HG03342 (cell line): Measurements from ENCODE around the gene CACHD1.
"Not testable (repeated sequence)": the region's sequence is repeated elsewhere in the genome, so short reads cannot be mapped to it uniquely, and the experiment has no call there.

Source experiments
- ATAC-seq: cut with Tn5 transposase; IDR thresholded peaks from one replicate; pipeline ENCODE4 v1.9.1; 2021; ENCODE audit warnings: mild to moderate bottlenecking, moderate library complexity; ENCODE audit not compliant: unreplicated experiment

CACHD1 gene

DNA sequence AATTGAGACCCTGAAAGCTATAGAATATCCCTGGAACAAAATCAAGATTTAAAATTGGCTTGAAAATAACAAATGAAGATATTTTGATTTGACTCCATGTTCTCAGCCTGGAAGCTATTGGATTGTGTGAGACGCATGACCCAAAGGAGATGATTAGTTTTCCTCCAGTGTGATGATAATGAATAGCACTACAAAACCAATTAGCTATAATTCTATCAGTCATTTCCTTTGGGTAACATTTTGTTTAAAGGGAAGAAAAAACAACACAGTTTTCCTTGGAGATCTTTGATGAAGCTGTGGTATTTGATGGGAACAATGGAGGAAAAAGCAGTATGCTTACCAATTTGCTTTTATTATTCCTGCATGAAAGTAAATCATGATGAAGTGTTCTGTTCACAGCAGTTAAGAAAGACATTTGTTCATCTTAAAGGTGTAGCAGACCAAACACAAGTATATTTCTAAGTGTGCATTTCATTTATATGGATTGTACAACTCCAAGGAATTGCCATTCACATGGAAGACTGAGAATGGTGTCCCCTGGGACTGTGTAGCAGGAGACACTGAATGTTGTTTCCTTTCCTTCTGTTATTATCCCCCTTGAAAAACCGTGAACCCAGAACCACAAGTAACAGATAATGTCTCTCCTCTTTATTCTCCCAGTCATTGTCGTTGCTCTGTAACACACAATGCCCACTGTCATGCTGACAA, 111.4 kb downstream of the CACHD1 start:
- ATAC-seq: no peak

DNA sequence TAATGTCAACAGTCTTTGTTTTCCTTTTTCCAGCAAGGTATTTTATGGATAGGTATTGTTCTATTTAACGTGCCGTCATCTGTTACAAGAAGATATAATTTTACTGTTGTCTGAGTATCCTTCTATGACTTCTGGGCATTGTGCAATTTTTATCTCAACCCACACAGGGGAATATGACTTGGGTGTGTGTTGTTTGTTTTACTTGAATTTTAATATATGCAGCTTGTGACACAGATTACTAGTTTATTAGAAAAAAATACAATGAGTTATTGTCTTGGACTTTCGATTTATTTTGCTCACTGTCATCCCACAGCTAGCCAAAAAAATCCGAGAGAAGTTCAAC, 111.9 kb downstream of the CACHD1 start:
- ATAC-seq: no peak

DNA sequence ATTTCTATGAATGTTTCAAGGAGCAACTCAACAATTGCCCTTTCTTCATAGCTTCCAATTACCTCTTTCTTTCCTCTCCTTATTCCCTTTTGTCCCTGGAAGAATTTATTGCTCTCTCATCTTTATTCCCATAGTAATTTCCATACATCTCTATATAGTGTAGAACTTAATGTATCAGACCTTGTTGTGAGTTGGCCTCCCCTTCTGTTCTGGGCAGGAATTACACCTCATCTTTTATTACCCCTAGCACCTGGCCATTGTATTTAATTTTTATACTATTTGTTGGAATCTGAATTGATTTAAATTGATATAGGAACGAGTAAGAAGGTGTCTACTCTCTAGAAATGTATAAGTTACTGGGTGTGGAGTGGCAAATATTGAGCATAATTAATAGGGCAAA, 114.5 kb downstream of the CACHD1 start:
- no peak for ATAC-seq

DNA sequence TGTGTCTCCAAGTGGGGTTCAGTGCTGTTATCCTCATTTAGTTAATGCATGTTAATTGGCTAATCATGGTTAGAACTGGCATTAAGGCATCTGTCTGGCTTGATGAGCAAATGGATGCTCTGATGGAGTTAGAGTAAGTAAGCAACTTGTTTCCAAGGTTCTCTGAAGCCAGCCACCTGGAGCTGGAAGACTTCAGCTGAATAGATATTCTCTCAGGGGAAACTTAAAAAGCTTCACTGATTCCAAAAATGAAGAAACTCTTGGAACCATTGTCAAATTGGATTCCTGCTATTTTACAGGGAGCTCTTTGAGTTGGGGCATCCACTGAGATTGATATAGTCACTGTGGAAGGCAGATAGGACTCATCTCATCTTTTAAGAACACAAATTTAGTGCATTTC, 118.9 kb downstream of the CACHD1 start:
- ATAC-seq: no peak

DNA sequence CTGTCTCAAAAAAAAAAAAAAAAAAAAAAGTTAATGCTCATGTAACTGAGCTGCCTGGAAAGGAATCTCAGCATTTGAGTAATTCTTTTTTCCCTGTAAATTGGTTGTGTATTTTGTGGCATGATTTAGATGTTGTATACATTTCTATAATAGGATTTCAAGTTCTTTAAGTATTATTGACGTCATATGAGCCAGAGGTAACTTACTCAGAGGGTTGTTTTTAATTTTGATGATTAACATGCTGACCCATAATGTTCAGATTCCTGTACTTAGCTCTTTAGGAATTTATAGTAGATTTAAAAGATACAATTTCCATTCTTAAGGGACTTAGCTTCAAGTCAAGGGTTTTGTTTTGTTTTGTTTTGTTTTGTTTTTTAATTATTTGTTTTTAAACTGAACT, 120.4 kb downstream of the CACHD1 start:
- ATAC-seq: no peak

DNA sequence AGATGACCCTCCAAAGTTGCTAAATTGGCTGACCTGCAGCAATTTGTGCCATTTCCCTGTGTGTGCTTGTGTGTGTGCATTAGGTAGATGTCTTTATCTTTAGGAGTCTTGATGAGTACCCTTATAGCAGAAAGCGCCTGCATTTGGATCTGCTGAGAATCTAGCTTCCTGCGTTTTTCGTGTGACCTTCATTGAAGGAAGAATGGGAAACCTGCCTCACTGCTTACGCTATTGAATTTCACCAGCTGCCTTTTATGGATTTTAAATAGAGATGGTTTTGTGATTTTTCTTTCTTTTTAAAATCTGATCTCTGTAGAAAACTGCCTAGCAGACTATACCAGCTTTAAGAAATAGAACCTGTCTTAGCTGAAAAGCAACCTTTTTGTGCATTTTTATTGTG, 124.5 kb downstream of the CACHD1 start:
- no peak for ATAC-seq

DNA sequence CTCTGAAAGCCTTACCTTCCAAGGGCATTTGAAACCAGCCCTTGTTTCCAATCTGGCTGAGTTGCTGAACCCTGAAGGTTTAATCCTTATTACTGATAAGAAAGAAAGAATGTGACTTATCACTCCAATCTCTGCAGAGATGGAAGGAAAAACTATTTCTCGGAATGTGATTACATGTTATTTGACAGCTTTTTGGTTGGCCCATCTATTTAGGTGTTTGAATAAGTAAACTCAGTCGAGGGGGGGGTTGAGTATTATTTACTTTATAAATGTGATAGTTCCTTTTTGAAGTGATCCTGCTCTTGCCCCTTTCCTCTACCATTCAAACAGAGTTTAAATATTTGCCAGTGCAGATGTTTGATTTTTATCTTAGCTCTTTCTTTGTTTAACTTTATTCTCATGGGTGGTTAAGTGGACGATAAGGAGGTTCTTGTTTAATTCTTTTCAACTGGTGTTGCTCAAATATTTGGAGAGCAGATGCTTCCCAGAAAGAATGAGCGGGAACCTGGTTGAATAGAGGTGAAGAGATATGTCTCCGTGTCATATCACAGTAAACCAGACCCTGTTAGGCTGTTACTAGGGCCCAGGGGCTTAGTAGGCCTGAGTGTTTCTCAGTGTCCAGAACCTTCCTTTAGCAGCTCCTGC, 126.1 kb downstream of the CACHD1 start:
- ATAC-seq: no peak

DNA sequence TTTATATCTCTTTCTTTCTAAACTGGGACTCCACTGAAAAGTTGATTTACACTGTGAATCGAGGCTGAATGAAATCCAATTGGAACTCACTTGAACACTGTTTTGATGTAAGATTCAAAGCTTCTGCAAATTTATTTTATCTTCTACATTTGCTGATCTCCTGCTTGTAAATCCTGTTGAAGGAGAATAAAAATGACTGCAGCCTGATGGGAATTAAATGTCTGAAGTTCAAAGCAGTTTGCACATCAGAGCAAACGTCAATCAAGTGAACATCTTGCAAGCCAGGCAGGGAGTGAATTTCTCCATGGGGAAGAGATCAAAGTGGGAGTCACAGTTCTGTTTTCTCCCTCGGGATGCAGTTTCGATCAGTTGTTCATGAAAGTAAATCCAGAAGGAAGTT, 127.2 kb downstream of the CACHD1 start:
- ATAC-seq: no peak

DNA sequence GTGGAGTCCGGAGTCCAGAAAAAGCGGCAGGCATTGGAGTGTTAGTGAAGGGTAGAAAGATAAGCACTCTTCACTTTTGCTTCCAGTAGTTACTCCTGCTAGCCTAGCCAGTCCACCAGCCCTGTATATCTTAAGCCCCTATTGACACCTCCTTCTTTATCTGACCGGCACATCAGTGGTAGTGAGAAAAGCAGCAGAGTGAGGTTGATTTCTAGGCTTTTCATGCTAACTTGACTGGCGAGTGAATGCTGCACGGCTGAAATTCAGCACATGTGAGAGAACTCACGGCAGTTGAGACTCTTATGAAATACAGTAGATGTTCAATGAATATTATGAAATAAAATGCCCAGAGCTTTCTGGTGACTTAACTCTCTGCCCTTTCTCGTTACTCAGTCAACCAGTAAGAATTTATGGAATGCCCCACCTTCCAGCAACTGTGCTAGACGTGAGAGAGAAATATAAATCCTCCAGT, 128.2 kb downstream of the CACHD1 start:
- no peak for ATAC-seq

DNA sequence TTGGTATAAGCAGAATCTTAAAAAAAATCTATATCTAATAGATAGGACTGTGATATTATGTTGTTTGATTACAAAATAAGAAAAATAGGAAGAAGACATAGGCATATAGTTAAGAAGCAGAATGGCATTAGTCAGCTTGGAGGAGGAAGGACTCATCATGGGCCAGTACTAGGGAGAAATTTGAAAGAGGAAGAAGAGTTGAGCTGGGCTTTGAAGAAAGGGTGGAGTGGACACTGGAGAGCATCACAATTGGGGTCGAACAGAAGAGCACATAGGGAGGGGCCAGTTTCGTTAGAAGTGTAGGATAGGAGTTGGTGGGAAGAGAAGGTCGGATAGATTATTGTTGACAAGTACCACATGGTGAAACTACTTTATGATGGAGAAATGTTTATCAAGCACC, 129.3 kb downstream of the CACHD1 start:
- ATAC-seq: no peak

DNA sequence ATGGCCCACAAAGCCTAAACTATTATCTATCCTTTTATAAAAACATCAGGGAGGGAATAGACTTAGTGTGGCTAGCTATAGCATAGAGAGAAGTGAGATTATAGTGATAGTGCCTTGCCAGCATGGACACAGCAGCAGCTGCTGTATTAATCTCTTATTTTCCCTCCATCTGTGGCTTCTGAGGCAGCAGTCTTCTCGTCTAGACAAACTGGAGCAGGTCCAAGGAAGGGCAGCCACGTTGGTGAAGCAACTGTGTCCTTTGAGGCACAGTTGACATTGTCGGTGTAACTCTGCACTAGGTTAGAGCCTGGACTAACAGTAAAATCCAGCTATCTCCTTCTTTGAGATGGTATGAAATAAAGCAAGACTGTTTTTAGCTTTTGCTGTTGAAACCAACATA, 131.3 kb downstream of the CACHD1 start:
- ATAC-seq: no peak

DNA sequence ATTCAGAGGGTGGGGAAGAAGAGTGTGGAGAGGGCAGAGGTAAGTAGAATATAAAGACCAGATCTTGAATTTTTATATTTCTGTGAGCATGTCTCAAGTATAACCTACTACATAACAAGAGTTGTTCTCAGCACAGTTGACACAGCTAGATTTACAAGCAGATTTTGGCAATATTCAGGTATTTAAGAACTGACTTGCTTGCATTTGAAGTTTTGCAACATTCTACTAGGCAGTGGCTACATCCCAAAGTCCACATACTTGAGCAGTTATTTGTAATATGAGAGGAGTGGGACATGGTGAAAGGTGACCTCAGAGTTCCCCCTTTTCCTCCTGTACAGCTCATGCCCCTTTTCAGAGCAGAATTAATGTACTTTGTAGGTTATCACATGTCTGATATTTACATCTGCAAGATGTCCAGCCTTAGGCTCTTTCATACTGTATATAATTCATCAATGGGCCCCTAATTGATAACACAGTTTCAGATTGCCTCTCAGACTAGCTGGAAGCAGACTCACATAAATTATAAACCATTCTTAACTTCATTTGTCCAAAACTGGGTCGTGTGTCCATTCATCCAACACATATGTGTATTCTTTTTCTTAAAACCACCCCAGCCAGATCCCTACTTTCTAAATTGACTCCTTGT, 138.2 kb downstream of the CACHD1 start:
- no peak for ATAC-seq

DNA sequence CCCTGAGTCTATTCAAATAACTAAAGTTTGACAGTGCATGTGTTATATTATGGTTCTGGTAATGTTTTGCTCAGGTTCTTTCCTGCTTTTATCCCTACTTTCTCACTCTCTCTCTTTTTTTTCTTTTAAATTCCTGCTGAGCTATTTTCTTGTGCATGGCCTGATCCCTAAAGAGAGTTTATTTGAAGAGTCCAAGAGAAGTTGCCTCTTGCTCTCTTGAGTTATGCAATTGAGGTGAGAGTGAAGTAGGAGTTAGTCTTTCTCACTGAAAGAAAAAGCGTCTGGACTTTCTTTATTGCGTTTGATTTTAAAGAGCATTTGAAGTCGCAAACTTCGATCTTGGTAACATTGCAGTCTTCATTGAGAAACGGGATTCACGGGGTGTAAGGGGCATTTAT, 138.7 kb downstream of the CACHD1 start:
- no peak for ATAC-seq

DNA sequence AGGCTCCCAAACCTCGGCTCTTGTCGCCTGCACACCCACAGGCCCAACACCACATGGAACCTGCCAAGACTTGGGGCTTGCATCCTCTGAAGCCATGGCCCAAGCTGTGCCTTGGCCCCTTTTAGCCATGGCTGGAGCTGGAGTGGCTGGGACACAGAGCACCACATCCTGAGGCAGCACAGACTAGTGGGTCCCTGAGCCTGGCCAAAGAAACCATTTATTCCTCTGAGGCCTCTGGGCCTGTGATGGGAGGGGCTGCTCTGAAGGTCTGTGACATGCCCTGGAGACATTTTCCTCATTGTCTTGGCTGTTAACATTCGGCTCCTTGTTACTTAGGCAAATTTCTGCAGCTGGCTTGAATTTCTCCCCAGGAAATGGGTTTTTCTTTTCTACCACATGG, 141.0 kb downstream of the CACHD1 start:
- not testable (repeated sequence) for ATAC-seq

DNA sequence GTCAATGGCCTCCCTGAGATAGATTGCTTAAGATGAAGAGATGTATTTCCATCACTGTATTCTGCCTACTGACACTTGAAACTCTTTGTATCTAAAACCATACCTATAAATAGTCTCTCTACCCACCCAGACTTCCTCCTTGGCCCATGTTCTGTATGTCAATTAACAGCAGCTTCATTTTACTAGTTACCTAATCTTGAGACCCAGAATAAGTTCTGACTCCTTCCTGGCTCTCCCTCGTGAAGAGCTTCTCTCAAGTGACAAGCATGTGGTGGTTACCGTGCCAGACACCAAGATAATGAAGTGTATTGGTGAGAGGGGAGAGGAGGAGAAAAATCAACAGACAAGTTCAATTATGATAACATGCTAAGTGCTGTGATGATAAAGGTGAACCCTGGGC, 146.1 kb downstream of the CACHD1 start:
- no peak for ATAC-seq

DNA sequence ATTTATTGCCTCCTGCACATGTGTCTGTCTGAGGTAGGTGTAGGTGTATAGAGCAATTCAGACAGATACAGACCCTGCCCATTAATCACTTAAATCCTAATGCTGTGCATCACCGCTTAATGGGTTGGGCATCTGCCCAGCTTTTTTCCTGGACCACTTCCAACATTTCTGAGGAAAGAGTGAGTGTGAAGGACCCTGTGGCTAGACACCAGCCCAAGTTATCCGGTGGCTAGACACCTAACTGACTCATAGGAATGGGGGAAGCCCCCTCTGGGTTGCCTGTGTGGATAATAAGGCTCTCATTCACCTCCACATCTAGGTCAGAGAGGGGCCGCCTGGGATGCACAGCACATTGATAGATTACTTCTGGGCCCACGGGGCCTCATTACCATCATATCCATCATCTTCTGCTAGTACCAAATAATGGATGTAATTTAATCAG, 153.8 kb downstream of the CACHD1 start:
- ATAC-seq: no peak

DNA sequence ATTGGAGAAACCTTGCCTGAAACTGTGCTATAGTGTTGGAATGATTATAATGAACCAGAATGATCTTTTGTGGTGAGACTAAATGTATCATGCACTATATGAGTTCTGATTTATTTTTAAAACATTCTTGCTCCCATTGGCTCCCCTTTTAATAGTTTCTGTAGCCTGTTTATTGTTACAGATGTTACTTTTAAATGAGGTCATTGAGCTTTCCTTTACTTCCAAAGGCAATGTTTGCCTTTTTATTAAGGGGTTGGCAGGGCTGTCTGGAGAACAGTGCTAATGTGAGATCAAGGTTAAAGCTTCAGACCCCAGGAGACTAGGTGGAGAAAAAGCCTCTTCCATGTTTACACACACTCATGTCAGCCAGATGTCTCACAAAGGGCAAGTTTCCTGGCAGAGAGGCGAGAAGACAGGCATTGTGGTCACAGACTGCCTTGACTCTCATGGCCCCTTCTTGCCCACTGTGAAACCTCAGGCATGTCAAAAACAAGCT, 154.3 kb downstream of the CACHD1 start:
- ATAC-seq: no peak

DNA sequence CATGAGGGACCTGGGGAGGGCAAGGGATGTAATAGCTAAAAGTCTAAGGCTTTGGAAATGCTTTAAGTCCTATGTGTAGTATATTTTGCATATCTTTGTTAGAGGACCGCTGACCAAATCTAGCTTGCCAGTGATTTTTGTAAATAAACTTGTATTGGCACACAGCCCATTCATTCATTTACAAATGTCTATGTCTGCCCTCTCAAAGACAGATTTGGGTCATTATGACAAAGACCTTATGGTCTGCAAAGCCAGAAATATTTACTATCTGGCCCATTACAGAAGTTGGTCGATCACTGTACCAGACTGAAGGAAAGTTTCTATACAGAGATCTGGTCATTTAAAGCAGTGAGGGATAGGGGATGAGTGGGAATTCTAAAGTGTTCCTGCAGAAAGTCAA, 154.9 kb downstream of the CACHD1 start:
- ATAC-seq: no peak

DNA sequence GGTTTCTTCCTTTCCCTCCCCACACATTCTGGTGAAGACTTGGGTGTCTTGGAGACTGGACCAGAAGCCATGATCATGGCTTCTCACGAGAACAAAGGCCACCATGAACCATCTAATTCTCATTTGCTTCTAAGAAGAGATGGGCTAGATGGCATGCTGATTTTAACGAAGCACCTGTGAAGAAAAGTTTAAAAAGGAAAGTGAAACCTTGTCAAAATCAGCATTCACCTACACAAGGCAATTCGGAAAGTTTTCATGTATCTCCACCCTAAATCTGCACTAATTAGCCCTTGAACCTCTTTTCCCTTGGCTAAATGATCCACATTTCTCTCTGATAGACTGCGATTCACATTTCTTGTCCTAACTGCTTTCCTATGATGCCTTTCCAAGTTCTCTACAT, 160.7 kb downstream of the CACHD1 start:
- ATAC-seq: no peak

DNA sequence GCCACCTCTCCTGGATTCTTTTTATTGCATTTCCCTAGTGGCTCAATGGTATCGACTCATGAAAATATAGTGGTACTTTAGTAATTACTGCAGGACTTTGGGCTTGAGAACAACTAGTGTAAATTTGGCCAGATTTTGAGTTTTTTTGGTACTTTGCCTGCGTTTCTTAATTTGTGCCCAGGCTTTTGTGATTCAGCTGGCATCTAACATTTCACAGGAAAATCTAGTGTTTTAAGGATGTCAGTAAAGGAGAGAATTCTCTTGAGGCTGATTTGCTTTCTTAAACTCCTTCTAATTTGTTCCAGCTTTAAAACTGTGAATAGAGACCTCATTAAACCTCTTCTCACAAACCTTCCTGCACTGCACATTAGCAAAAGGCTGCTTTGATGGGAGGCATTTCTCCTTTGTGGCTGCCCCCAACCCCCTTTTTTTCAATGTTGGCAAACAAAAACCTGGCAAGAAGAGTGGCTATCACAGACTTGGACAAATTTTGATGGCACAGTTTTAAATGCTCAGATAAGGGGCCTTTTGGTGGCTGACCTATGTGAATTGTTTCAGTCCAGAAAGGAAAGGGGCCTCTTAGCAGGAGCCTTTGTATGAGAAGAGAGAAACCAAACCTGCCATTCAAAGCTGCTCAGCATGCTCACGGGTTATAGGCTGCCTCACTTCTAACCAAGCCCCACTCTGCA, 161.6 kb downstream of the CACHD1 start:
- ATAC-seq: no peak

DNA sequence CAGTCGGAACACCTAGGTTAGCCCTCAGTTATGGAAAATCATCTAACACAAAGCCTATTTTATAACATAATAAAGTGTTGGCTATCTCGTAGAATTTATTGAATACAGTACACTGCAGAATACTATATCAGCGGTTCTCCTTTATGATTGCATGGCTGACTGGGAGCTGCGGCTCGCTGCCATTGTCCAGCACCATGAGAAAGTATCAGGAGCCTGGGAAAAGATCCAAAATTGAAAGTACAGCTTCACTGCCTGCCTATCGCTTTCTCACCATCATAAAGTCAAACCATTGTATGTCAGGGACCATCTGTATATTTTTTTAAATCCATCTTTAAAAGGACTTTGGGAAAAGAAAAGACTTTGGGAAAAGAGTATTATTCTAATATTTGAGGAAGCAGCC, 163.0 kb downstream of the CACHD1 start:
- ATAC-seq: no peak

DNA sequence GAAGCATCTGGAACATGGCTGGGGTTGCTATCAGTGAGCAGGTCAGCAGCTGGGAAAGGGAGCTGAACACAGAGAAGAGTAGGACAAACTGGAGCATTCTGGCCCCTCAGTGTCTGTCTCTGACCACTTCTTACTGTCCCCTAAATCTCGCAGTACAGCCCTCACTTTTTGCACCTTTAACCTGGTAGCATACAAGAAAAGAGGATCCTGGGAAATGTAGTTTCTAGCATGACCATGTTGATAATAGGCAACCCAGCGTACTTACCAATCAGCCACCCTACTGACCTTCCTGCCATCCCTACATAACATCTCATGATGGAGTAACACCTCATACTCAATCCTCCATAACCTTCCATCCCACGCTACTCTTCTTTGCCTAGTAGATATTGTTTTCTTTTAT, 175.8 kb downstream of the CACHD1 start:
- ATAC-seq: no peak
